HepG2 (cell line): ENCODE data around the gene PLK5. TPM values are rescaled to one million over a fixed set of nuclear protein-coding genes. Genes with fewer than 3 reads are reported as not detected.

Experiments used
- ADNP ChIP-seq: sonication (generic); formaldehyde crosslinking; IDR thresholded peaks from 2 replicates; pipeline ENCODE4 v1.4.0; 2020; ENCODE audit warnings: missing genetic modification reagents
- ARNT2 ChIP-seq: sonication (generic); formaldehyde crosslinking; IDR thresholded peaks from 2 replicates; pipeline ENCODE4 v1.8.0; 2022; ENCODE audit warnings: mild to moderate bottlenecking, low read depth, missing genetic modification reagents, moderate library complexity
- CBX5 ChIP-seq: sonication (generic); formaldehyde crosslinking; IDR thresholded peaks from 2 replicates; pipeline ENCODE4 v1.4.0; 2020; ENCODE audit warnings: missing genetic modification reagents, borderline replicate concordance
- HOXA3 ChIP-seq: sonication (generic); formaldehyde crosslinking; IDR thresholded peaks from 2 replicates; pipeline ENCODE4 v1.5.0; 2020; ENCODE audit warnings: missing genetic modification reagents
- KLF13 ChIP-seq: sonication (generic); formaldehyde crosslinking; IDR thresholded peaks from 2 replicates; pipeline ENCODE4 v1.4.0; 2020; ENCODE audit warnings: mild to moderate bottlenecking, missing genetic modification reagents
- KLF15 ChIP-seq: sonication (generic); formaldehyde crosslinking; IDR thresholded peaks from 2 replicates; pipeline ENCODE4 v1.8.1; 2023; ENCODE audit warnings: borderline replicate concordance, mild to moderate bottlenecking, inconsistent platforms, missing genetic modification reagents, mixed read lengths
- NR3C1 ChIP-seq: sonication (generic); formaldehyde crosslinking; IDR thresholded peaks from 2 replicates; pipeline ENCODE4 v1.4.0; 2020; ENCODE audit warnings: missing genetic modification reagents
- PAF1 ChIP-seq: IDR thresholded peaks from 2 replicates; pipeline ENCODE4 v1.6.1; 2016; ENCODE audit warnings: missing genetic modification reagents, missing compliant biosample characterization
- POLR2AphosphoS5 ChIP-seq: IDR thresholded peaks from 2 replicates; pipeline ENCODE4 v1.6.1; 2012; ENCODE audit warnings: low read depth, low read length
- RXRB ChIP-seq: IDR thresholded peaks from 2 replicates; pipeline ENCODE4 v1.6.1; 2016; ENCODE audit warnings: borderline replicate concordance, missing genetic modification reagents, missing compliant biosample characterization
- TMF1 ChIP-seq: sonication (generic); formaldehyde crosslinking; IDR thresholded peaks from 2 replicates; pipeline ENCODE4 v1.8.1; 2022; ENCODE audit warnings: low read depth, missing genetic modification reagents
- ZC3H4 ChIP-seq: sonication (generic); formaldehyde crosslinking; IDR thresholded peaks from 2 replicates; pipeline ENCODE4 v1.4.0; 2020; ENCODE audit warnings: missing genetic modification reagents, borderline replicate concordance
- ZNF10 ChIP-seq: sonication (generic); formaldehyde crosslinking; IDR thresholded peaks from 2 replicates; pipeline ENCODE4 v1.4.0; 2020; ENCODE audit warnings: mild to moderate bottlenecking, low read depth, missing genetic modification reagents, borderline replicate concordance
- ZNF121 ChIP-seq: sonication (generic); formaldehyde crosslinking; IDR thresholded peaks from 2 replicates; pipeline ENCODE4 v1.5.0; 2020; ENCODE audit warnings: mild to moderate bottlenecking, missing genetic modification reagents
- ZNF17 ChIP-seq: sonication (generic); formaldehyde crosslinking; IDR thresholded peaks from 2 replicates; pipeline ENCODE4 v1.5.0; 2020; ENCODE audit warnings: mild to moderate bottlenecking, missing genetic modification reagents
- ZNF431 ChIP-seq: sonication (generic); formaldehyde crosslinking; IDR thresholded peaks from 2 replicates; pipeline ENCODE4 v1.9.0; 2022; ENCODE audit warnings: missing genetic modification reagents, low read depth, mild to moderate bottlenecking, borderline replicate concordance
- ZNF563 ChIP-seq: sonication (generic); formaldehyde crosslinking; IDR thresholded peaks from 2 replicates; pipeline ENCODE4 v1.8.0; 2022; ENCODE audit warnings: mild to moderate bottlenecking, moderate library complexity, missing genetic modification reagents
- polyA plus RNA-seq, 8 experiments: library from polyadenylated mRNA; depleted of rRNA in 3 of 8; stranded (reverse) in 7 of 8; unstranded in 1 of 8; fragments of >200 nt; fragmentation: Illumina TruSeq in 4 of 8; extraction: Trizol in 4 of 8; gene quantifications; 2 replicates each; pipeline versions ENCODE4 v1.2.1 to v1.2.3, GENCODE V29; 2011 to 2016; ENCODE audit warnings: low read depth in 4 of 8, missing spikeins in 1 of 8, mixed read lengths in 1 of 8; ENCODE audit not compliant: insufficient read depth in 1 of 8
- total RNA-seq, 5 experiments: library from RNA; depleted of rRNA; stranded (reverse); fragments of >200 nt; fragmentation: Illumina TruSeq; extraction: Trizol; gene quantifications; 2 replicates each; pipeline ENCODE4 v1.2.3, GENCODE V29; 2016; ENCODE audit warnings: low read depth in 1 of 5
- TF ChIP-seq, protein P1 (sequence below): sonication (generic); formaldehyde crosslinking; IDR thresholded peaks from 2 replicates; pipeline ENCODE4 v1.8.1; 2023; ENCODE audit warnings: mild to moderate bottlenecking, inconsistent platforms, moderate library complexity, missing genetic modification reagents, borderline replicate concordance
- TF ChIP-seq, protein P2 (sequence below): sonication (generic); formaldehyde crosslinking; conservative IDR thresholded peaks from 2 replicates; pipeline ENCODE4 v1.4.0; 2020; ENCODE audit warnings: missing genetic modification reagents
- TF ChIP-seq, protein P3 (sequence below): sonication (generic); formaldehyde crosslinking; IDR thresholded peaks from 2 replicates; pipeline ENCODE4 v1.4.0; 2020; ENCODE audit warnings: missing genetic modification reagents
- TF ChIP-seq, protein P4 (sequence below): sonication (generic); formaldehyde crosslinking; IDR thresholded peaks from 2 replicates; pipeline ENCODE4 v1.9.0; 2022; ENCODE audit warnings: low read depth, missing genetic modification reagents

Gene PLK5
- total and polyA plus RNA-seq, 2 of the 13 experiments (the other 11 are each of a cell fraction or from before 2014, with no cell fraction given), result not detected

DNA sequence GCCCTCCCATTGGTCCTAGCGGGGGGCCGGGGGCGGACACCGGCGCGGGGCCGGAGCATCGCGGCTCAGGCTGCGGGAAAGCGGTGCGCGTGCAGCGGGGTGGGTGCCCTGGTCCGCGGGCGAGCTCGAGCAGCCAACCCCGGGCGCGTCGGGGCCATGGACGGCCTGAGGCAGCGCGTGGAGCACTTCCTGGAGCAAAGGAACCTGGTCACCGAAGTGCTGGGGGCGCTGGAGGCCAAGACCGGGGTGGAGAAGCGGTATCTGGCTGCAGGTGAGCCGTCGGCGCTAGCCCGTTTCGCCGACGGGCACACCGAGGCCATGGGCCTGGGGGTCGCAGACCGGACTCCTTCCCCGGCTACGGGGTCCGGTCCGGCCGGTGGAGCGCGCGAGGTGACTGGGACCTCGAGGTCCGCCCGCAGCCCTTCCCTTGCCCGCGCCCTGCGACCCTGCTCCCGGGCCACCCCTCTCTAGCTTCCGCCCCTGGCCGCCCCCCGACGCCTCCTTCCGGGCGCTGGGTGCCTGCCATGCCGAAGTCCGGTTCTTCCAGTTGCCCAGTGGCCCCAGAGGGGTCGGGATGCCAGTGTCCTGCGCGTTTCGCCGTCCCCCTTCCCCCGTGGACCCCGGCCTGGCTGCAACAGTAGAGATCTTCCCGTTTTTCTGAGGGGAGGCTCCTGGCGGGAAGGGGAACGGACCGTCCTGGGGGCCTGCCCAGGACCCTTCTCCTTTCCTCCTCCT is 32.6 kb upstream of the PLK5 start, which contains the start of gene REEP6 (continued):
- TF ChIP-seq NR3C1 (CRISPR knock-in tag), result no peak
- TF ChIP-seq, protein P1, sequence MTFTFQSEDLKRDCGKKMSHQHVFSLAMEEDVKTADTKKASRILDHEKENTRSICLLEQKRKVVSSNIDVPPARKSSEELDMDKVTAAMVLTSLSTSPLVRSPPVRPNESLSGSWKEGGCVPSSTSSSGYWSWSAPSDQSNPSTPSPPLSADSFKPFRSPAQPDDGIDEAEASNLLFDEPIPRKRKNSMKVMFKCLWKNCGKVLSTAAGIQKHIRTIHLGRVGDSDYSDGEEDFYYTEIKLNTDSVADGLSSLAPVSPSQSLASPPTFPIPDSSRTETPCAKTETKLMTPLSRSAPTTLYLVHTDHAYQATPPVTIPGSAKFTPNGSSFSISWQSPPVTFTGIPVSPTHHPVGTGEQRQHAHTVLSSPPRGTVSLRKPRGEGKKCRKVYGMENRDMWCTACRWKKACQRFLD (CRISPR knock-in tag), result no peak
- no peak for TF ChIP-seq CBX5 (CRISPR knock-in tag)
- TF ChIP-seq PAF1, result no peak
- TF ChIP-seq RXRB (CRISPR knock-in tag), result no peak; the same call in 1 of the 2 replicates
- TF ChIP-seq ZNF17, result no peak
- peak; percentile 77 for TF ChIP-seq POLR2AphosphoS5
- TF ChIP-seq, protein P2, sequence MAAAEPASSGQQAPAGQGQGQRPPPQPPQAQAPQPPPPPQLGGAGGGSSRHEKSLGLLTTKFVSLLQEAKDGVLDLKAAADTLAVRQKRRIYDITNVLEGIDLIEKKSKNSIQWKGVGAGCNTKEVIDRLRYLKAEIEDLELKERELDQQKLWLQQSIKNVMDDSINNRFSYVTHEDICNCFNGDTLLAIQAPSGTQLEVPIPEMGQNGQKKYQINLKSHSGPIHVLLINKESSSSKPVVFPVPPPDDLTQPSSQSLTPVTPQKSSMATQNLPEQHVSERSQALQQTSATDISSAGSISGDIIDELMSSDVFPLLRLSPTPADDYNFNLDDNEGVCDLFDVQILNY (CRISPR knock-in tag), result 0 out of 2 replicates have a peak, but pooled peaks have one; percentile 58
- TF ChIP-seq ZC3H4 (CRISPR knock-in tag), result no peak
- TF ChIP-seq ZNF10 (CRISPR knock-in tag), result no peak
- TF ChIP-seq ARNT2 (CRISPR knock-in tag), result no peak; the same call in 1 of the 2 replicates
- TF ChIP-seq KLF13 (CRISPR knock-in tag), result no peak
- peak; percentile 57; the same call in 1 of the 2 replicates for TF ChIP-seq ZNF121 (CRISPR knock-in tag)
- TF ChIP-seq TMF1 (CRISPR knock-in tag), result peak; percentile 86; the same call in 1 of the 2 replicates
- TF ChIP-seq, protein P3, sequence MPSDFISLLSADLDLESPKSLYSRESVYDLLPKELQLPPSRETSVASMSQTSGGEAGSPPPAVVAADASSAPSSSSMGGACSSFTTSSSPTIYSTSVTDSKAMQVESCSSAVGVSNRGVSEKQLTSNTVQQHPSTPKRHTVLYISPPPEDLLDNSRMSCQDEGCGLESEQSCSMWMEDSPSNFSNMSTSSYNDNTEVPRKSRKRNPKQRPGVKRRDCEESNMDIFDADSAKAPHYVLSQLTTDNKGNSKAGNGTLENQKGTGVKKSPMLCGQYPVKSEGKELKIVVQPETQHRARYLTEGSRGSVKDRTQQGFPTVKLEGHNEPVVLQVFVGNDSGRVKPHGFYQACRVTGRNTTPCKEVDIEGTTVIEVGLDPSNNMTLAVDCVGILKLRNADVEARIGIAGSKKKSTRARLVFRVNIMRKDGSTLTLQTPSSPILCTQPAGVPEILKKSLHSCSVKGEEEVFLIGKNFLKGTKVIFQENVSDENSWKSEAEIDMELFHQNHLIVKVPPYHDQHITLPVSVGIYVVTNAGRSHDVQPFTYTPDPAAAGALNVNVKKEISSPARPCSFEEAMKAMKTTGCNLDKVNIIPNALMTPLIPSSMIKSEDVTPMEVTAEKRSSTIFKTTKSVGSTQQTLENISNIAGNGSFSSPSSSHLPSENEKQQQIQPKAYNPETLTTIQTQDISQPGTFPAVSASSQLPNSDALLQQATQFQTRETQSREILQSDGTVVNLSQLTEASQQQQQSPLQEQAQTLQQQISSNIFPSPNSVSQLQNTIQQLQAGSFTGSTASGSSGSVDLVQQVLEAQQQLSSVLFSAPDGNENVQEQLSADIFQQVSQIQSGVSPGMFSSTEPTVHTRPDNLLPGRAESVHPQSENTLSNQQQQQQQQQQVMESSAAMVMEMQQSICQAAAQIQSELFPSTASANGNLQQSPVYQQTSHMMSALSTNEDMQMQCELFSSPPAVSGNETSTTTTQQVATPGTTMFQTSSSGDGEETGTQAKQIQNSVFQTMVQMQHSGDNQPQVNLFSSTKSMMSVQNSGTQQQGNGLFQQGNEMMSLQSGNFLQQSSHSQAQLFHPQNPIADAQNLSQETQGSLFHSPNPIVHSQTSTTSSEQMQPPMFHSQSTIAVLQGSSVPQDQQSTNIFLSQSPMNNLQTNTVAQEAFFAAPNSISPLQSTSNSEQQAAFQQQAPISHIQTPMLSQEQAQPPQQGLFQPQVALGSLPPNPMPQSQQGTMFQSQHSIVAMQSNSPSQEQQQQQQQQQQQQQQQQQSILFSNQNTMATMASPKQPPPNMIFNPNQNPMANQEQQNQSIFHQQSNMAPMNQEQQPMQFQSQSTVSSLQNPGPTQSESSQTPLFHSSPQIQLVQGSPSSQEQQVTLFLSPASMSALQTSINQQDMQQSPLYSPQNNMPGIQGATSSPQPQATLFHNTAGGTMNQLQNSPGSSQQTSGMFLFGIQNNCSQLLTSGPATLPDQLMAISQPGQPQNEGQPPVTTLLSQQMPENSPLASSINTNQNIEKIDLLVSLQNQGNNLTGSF, result peak; percentile 48; the same call in 1 of the 2 replicates
- TF ChIP-seq KLF15 (CRISPR knock-in tag), result no peak
- TF ChIP-seq ZNF431, result 0 out of 2 replicates have a peak, but pooled peaks have one; percentile 61
- TF ChIP-seq HOXA3 (CRISPR knock-in tag), result peak; percentile 68
- TF ChIP-seq, protein P4, sequence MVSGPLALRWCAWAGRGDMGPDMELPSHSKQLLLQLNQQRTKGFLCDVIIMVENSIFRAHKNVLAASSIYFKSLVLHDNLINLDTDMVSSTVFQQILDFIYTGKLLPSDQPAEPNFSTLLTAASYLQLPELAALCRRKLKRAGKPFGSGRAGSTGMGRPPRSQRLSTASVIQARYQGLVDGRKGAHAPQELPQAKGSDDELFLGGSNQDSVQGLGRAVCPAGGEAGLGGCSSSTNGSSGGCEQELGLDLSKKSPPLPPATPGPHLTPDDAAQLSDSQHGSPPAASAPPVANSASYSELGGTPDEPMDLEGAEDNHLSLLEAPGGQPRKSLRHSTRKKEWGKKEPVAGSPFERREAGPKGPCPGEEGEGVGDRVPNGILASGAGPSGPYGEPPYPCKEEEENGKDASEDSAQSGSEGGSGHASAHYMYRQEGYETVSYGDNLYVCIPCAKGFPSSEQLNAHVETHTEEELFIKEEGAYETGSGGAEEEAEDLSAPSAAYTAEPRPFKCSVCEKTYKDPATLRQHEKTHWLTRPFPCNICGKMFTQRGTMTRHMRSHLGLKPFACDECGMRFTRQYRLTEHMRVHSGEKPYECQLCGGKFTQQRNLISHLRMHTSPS (CRISPR knock-in tag), result 0 out of 2 replicates have a peak, but pooled peaks have one; percentile 17
- TF ChIP-seq ZNF563 (CRISPR knock-in tag), result peak; percentile 75; the same call in 1 of the 2 replicates
- peak; percentile 92 for TF ChIP-seq ADNP
